Left colon (tissue), 2 donors: ENCODE results near the gene MTHFD2L. TPM values are rescaled to one million over a fixed set of nuclear protein-coding genes. Genes with fewer than 3 reads are reported as not detected.

Experiments
- ATAC-seq: fragments of 200-7000 bp; cut with Tn5 transposase; one replicate; pipeline ENCODE4 v1.9.1; 2020; ENCODE audit warnings: mild to moderate bottlenecking, moderate library complexity
- DNase-seq, 2 donors: peaks; one replicate each; pipeline ENCODE4 v3.0.0-alpha.2; 2020
- intact Hi-C, 2 donors: fragments of 100-400 bp; cut with DNase I in 1 of 2; cut with micrococcal nuclease in 1 of 2; formaldehyde crosslinking; loops; one replicate each; pipeline versions ENCODE4 v1.11.2 to v1.14.0; 2022; cut with DNase I, micrococcal nuclease
- total RNA-seq, 2 donors: library from RNA; stranded (reverse); fragmentation: NEBNext Ultra II Directional; extraction: Animal tissue kit (Norgen Biotek cat#: 25700); gene quantifications; one replicate each; pipeline ENCODE4 v1.2.1, GENCODE V29; 2021
- donor health status: DM: no; HTN: no; CAD: no.
- donor health status: DM: yes; HTN: yes; CAD: no.

The MTHFD2L gene
- total RNA-seq, 2 donors from 2014 or later, result 8.2 to 8.7 TPM

- ATAC-seq (no peak), DNase-seq (no peak)
- intact Hi-C loops, result no loop called here
These were observed 61.3 kb downstream of the MTHFD2L start for GRCh38 chr4:74219240-74219639.

- ATAC-seq (no peak), DNase-seq (no peak)
- intact Hi-C loops, result no loop called here
These were observed 65.2 kb downstream of the MTHFD2L start for GRCh38 chr4:74223098-74223497.

DNA sequence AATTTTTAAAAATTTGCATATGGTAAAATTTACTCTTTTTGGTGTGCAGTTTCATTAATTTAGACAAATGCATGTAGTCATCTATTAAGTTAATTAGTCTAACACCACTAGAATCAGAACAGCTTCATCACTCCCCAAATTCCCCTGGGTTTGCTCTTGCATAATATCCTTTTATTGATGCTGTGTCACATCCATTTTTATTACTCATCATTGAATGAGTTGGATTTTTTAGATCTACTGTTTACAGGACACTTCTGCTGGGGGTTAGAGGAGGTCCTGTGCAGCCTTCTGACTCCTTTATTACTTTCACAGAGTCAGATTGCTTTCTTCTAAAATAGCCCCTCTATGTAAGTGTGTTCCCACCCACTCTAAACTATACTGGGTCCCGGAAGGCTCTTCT lies 65.9 kb downstream of the MTHFD2L start:
- no peak for ATAC-seq
- no peak for DNase-seq
- intact Hi-C loops, result no loop called here

DNA sequence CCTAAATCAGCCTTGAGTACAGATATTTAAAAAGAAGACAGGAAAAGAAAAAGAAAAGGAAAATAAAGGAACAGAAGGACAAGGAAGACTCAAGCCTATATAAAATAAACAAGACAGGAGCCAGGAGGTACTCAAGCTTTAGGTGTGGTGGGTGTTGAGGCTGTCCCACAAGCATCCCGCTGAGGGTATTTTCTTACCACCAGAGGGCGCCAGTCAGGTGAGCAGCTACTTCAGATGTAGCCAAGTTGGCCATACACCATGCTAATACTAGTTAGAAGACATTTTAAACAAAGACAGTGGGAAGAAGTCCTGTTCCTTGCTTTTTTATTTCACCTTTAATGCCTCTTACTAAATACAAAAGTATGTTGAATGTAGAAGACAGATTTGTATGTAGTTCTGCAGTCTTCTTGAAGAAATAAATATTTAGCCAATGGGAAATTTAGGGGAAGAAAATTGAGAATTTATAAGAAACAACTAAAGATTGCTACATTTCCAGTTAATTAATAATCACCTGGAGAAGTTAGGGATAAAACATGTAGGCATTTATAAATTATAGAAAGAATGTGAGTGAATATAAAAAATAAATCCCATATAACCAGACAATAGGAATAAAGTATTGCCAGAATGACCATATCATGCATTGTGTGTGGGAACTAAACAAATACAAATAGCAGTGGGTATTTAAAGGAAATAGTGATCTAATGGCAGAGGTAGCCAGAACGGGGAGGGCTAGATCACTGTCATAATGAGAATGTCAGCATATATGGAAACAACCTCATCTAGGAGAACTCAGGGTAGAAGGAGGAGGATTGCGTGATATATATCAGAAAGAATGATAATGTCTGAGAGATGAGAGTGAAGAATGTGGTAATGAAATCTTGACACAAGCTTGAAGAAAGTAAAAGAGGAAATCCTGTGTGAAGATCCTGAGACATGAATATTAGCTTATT lies 71.0 kb downstream of the MTHFD2L start:
- intact Hi-C loops, result no loop called here
- ATAC-seq (peak; percentile 45), DNase-seq (peak; percentile 64 to 81)

GRCh38 chr4:74230902-74231499 lies 73.1 kb downstream of the MTHFD2L start:
- ATAC-seq, result peak; percentile 91

DNA sequence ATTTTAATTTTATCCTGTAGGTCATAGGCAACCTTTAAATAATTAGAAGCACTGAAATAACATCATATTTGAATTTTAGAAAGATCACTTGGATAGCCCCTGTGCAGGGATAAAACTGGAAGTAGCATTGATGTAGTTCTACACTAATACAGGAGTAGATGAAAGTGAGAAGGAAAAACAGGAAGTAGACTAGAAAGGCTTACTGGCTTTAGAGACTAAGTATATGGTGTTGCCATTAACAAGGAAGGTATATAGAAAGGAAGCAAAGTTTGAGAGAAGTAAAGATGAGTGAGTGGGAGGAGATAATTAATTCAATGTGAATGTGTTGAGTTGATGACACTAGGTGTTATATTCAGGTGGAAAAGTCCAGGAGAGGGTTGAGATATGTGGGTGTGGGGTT lies 77.2 kb downstream of the MTHFD2L start:
- DNase-seq (no peak), ATAC-seq (no peak)
- intact Hi-C loops, result no loop called here

More at GRCh38 chr4:74230902-74231499, 73.1 kb downstream of the MTHFD2L start:
- DNase-seq, result peak; percentile 43 to 80
- intact Hi-C loops, result no loop called here

DNA sequence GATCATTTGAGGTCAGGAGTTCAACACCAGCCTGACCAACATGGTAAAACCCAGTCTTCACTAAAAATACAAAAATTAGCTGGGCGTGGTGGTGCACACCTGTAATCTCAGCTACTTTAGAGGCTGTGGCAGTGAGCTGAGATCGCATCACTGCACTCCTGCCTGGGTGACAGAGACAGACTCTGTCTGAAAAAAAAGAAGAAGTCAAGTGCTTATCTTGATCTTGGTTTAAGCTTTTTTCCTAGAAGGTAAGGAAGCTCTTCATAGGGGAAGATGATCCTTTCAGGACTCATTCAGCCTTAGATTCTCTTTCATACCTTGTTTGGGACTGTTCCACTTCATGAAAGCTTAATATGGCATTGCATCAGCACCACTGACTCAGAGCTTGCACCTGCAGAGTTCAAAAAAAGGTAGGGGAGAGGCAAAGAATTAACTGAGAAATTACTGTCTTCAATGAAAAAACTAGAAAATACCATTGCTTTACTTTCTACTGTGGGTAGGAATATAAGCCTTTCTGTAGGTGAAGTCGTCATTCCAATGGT lies 79.6 kb downstream of the MTHFD2L start:
- intact Hi-C loops, result no loop called here
- ATAC-seq (no peak), DNase-seq (no peak)

- ATAC-seq (no peak), DNase-seq (no peak)
- intact Hi-C loops, result no loop called here
These were observed 86.1 kb downstream of the MTHFD2L start for GRCh38 chr4:74244049-74244448.

- ATAC-seq, result no peak
- DNase-seq, result no peak
- intact Hi-C loops, result no loop called here
These were observed 95.0 kb downstream of the MTHFD2L start for GRCh38 chr4:74252933-74253332.

- intact Hi-C loops, result no loop called here
- ATAC-seq (no peak), DNase-seq (no peak)
These were observed 96.5 kb downstream of the MTHFD2L start for GRCh38 chr4:74254386-74254785.

- DNase-seq (no peak), ATAC-seq (no peak)
- intact Hi-C loops, result no loop called here
These were observed 97.2 kb downstream of the MTHFD2L start for GRCh38 chr4:74255096-74255495.

- ATAC-seq, result peak; percentile 61
- intact Hi-C loops, result no loop called here
- peak; percentile 16 to 32 for DNase-seq
These were observed 101.0 kb downstream of the MTHFD2L start for GRCh38 chr4:74258963-74259362.

DNA sequence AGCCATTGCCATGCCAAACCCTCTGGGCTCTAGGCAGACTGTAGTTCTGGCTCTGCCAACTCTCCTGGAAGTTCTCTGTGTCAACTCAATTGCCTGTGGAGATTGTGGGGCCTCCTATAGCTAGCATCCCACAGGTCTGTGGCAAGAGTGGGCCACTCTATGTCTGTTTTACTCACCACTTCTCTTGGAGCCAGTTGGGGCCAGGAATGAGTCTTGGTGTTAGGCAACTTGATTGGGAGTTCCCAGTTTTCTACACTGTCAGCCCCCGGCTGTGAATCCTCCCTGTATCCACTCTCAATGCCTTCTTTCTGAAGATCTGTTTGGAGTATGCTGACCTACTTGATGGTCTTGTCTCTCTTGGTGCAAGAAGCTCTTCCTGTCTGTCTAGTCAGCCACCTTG lies 102.1 kb downstream of the MTHFD2L start:
- DNase-seq (no peak), ATAC-seq (no peak)
- intact Hi-C loops, result no loop called here

GRCh38 chr4:74262522-74262921 lies 104.6 kb downstream of the MTHFD2L start:
- DNase-seq, result no peak
- no peak for ATAC-seq
- intact Hi-C loops, result no loop called here

DNA sequence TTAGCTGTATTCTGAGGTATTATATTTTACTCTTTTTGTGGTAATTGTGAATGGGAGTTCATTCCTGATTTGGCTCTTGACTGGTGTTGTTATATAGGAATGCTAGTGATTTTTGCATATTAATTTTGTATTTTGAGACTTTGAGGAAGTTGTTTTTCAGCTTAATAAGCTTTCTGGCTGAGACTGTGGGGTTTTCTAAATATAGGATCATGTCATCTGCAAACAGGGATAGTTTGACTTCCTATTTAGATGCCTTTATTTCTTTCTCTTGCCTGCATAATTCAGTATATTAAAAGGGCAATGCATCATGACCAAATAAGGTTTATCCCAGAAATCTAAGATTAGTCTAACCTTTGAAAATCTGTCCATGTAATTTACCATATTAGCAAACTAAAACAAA lies 105.6 kb downstream of the MTHFD2L start:
- intact Hi-C loops, result no loop called here
- DNase-seq, result no peak
- ATAC-seq, result no peak

DNA sequence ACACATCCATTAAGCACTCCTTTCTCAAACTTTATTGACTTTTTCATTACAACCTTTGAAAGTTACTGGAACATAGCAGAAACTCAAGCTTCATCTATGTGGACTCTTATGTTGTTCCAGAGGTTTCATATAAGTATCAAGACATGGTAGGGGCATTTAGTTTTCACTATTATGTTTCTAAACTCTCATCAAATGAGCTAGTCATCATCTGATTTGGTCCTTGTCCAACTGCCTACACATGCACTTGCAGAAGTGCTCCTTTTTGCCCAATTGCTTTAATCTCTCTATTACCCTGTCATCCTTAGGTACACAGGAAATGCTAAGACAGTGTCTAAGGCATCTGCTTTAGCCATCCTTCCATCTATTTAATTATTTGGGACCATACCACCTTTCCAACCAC lies 108.2 kb downstream of the MTHFD2L start:
- intact Hi-C loops, result no loop called here
- ATAC-seq (no peak), DNase-seq (no peak)

GRCh38 chr4:74267998-74268606 lies 110.2 kb downstream of the MTHFD2L start:
- intact Hi-C loops, result no loop called here
- ATAC-seq (no peak), DNase-seq (no peak)

DNA sequence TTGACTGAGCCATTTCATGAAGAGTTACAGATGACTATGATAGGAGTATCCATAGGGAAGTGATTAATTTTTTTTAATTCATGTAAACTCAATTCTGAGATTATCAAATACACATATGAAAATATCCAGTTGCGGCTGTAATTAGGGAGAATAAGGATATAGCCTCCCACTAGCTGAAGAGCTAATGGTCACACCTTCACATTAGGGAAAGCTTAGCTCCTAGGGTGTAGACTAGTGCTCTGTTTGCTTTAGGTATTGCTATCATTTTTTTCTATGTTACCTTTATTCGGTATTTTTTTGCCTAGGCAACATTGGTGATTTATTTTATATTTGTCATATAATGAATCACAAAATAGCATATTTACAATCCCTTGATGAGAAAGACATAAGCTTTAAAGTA lies 110.7 kb downstream of the MTHFD2L start:
- intact Hi-C loops, result no loop called here
- no peak for DNase-seq
- ATAC-seq, result no peak

GRCh38 chr4:74278490-74278889 lies 120.6 kb downstream of the MTHFD2L start:
- no peak for ATAC-seq
- DNase-seq, result no peak
- intact Hi-C loops, result no loop called here

- DNase-seq (no peak), ATAC-seq (peak; percentile 73)
- intact Hi-C loops, result no loop called here
These were observed 121.8 kb downstream of the MTHFD2L start for GRCh38 chr4:74279716-74280115.
